CD4-positive, CD25-positive, alpha-beta regulatory T cell (primary cell): ENCODE results near the gene ARHGAP22. TPM values are rescaled to one million over a fixed set of nuclear protein-coding genes. Genes with fewer than 3 reads are reported as not detected.

ENCODE experiments used
- ATAC-seq, 2 donors: fragments of 150-1000 bp; cut with Tn5 transposase; one replicate each; pipeline ENCODE4 v1.10.0; 2021; ENCODE audit warnings: low read depth in 2 of 2, moderate number of reproducible peaks in 2 of 2, moderate library complexity in 1 of 2
- DNase-seq, 3 donors: peaks; one replicate each; pipeline versions ENCODE4 v3.0.0 to v3.0.0-alpha.2; 2012 to 2022; ENCODE audit warnings: mixed read lengths in 1 of 3
- H3K27ac ChIP-seq: one replicate; pipeline ENCODE4 v1.7.0; 2013; ENCODE audit warnings: mild to moderate bottlenecking, low read length; ENCODE audit not compliant: insufficient read depth, poor library complexity, severe bottlenecking
- H3K27me3 ChIP-seq: one replicate; pipeline ENCODE4 v1.7.0; 2013; ENCODE audit warnings: low read length; ENCODE audit not compliant: control insufficient read depth, insufficient read depth
- H3K36me3 ChIP-seq: one replicate; pipeline ENCODE4 v1.7.0; 2013; ENCODE audit warnings: mild to moderate bottlenecking, low read length, moderate library complexity; ENCODE audit not compliant: control insufficient read depth, insufficient read depth
- H3K4me1 ChIP-seq: 2 replicates; pipeline ENCODE4 v1.7.0; 2013; ENCODE audit warnings: mild to moderate bottlenecking, low read length; ENCODE audit not compliant: insufficient read depth, control insufficient read depth, poor library complexity, severe bottlenecking
- H3K4me3 ChIP-seq: one replicate; pipeline ENCODE4 v1.7.0; 2013; ENCODE audit warnings: low read depth, mild to moderate bottlenecking, low read length, moderate library complexity
- H3K9me3 ChIP-seq, 2 experiments: 1 replicate in 1 of 2; 2 replicates in 1 of 2; pipeline ENCODE4 v1.7.0; 2013; ENCODE audit warnings: low read length in 2 of 2, mild to moderate bottlenecking in 1 of 2, moderate library complexity in 1 of 2; ENCODE audit not compliant: control insufficient read depth in 2 of 2
- H3K27ac Mint-ChIP-seq, 3 donors: one replicate each; pipeline ENCODE4 v1.8.0; 2020 to 2022; ENCODE audit warnings: mild to moderate bottlenecking in 3 of 3, mixed read lengths in 3 of 3, moderate library complexity in 2 of 3
- H3K27me3 Mint-ChIP-seq: one replicate; pipeline ENCODE4 v1.8.0; 2022; ENCODE audit warnings: mild to moderate bottlenecking, mixed read lengths
- H3K36me3 Mint-ChIP-seq: one replicate; pipeline ENCODE4 v1.8.0; 2020; ENCODE audit warnings: mixed read lengths
- H3K4me1 Mint-ChIP-seq, 4 donors: one replicate each; pipeline ENCODE4 v1.8.0; 2020 to 2022; ENCODE audit warnings: mixed read lengths in 4 of 4, mild to moderate bottlenecking in 1 of 4
- H3K4me3 Mint-ChIP-seq, 4 donors: one replicate each; pipeline ENCODE4 v1.8.0; 2020 to 2022; ENCODE audit warnings: mild to moderate bottlenecking in 4 of 4, mixed read lengths in 4 of 4, moderate library complexity in 3 of 4
- H3K9me3 Mint-ChIP-seq, 7 donors: one replicate each; pipeline ENCODE4 v1.8.0; 2020 to 2022; ENCODE audit warnings: mixed read lengths in 7 of 7, mild to moderate bottlenecking in 3 of 7, moderate library complexity in 2 of 7
- polyA plus RNA-seq, 4 donors: library from polyadenylated mRNA; unstranded; fragments of 300-500 nt; fragmentation: Illumina TruSeq; gene quantifications; one replicate each; pipeline ENCODE4 v1.2.3, GENCODE V29; 2021
- total RNA-seq: library from RNA; stranded (reverse); gene quantifications from one replicate; pipeline ENCODE4 v1.2.3, GENCODE V29; 2022

Gene ARHGAP22
- total and polyA plus RNA-seq, 5 donors from 2014 or later = 0.42 TPM; not detected in 4

- peaks cover 4% of the 10 kb centered on the region for H3K27me3 Mint-ChIP-seq
- peaks cover 0 to 5% (median 0%) of the 10 kb centered on the region in 4 donors for H3K4me1 Mint-ChIP-seq
- H3K36me3 Mint-ChIP-seq = no peaks in the 10 kb centered on the region
- Histone ChIP-seq H3K27ac (no peak overlapping the region), H3K9me3 (no peaks in the 10 kb centered on the region), H3K4me3 (no peak overlapping the region), H3K36me3 (no peaks in the 10 kb centered on the region), H3K27me3 (no peaks in the 10 kb centered on the region), H3K4me1 (no peaks in the 10 kb centered on the region)
- H3K9me3 Mint-ChIP-seq = no peaks in the 10 kb centered on the region
- no peak overlapping the region for H3K4me3 Mint-ChIP-seq
- H3K27ac Mint-ChIP-seq = no peak overlapping the region
- DNase-seq = no peak
- no peak for ATAC-seq
These were observed 158.9 kb downstream of the ARHGAP22 start for GRCh38 chr10:48445932-48446331.

GRCh38 chr10:48444861-48445841 lies 159.7 kb downstream of the ARHGAP22 start:
- Mint-ChIP-seq H3K27ac (peak overlapping the region in 1 of 3 donors; percentile 9), H3K4me3 (no peak overlapping the region), H3K36me3 (no peaks in the 10 kb centered on the region), H3K27me3 (peaks cover 4% of the 10 kb centered on the region), H3K9me3 (no peaks in the 10 kb centered on the region), H3K4me1 (peaks cover 0 to 5% (median 0%) of the 10 kb centered on the region in 4 donors)
- no peak for ATAC-seq
- Histone ChIP-seq H3K9me3 (no peaks in the 10 kb centered on the region), H3K4me1 (no peaks in the 10 kb centered on the region), H3K27ac (no peak overlapping the region), H3K4me3 (no peak overlapping the region), H3K27me3 (no peaks in the 10 kb centered on the region), H3K36me3 (no peaks in the 10 kb centered on the region)
- DNase-seq = no peak

- no peak overlapping the region for H3K4me3 ChIP-seq
- no peaks in the 10 kb centered on the region for H3K36me3 ChIP-seq
- H3K27me3 ChIP-seq = no peaks in the 10 kb centered on the region
- no peak overlapping the region for H3K27ac Mint-ChIP-seq
- no peak overlapping the region for H3K4me3 Mint-ChIP-seq
- no peaks in the 10 kb centered on the region for H3K36me3 Mint-ChIP-seq
- peaks cover 0 to 5% (median 0%) of the 10 kb centered on the region in 4 donors for H3K4me1 Mint-ChIP-seq
- H3K9me3 ChIP-seq = no peaks in the 10 kb centered on the region
- no peak overlapping the region for H3K27ac ChIP-seq
- no peaks in the 10 kb centered on the region for H3K9me3 Mint-ChIP-seq
- ATAC-seq (no peak), DNase-seq (no peak)
- H3K4me1 ChIP-seq = no peaks in the 10 kb centered on the region
- peaks cover 4% of the 10 kb centered on the region for H3K27me3 Mint-ChIP-seq
These were observed 160.6 kb downstream of the ARHGAP22 start for GRCh38 chr10:48444266-48444665.

- H3K27me3 ChIP-seq = no peaks in the 10 kb centered on the region
- no peak overlapping the region for H3K4me3 Mint-ChIP-seq
- DNase-seq (no peak), ATAC-seq (no peak)
- no peak overlapping the region for H3K4me3 ChIP-seq
- H3K9me3 Mint-ChIP-seq = no peaks in the 10 kb centered on the region
- H3K27ac ChIP-seq = no peak overlapping the region
- peaks cover 4% of the 10 kb centered on the region for H3K27me3 Mint-ChIP-seq
- no peaks in the 10 kb centered on the region for H3K9me3 ChIP-seq
- no peak overlapping the region for H3K27ac Mint-ChIP-seq
- peaks cover 4% of the 10 kb centered on the region for H3K36me3 Mint-ChIP-seq
- no peaks in the 10 kb centered on the region for H3K4me1 ChIP-seq
- H3K4me1 Mint-ChIP-seq = peaks cover 0 to 5% (median 0%) of the 10 kb centered on the region in 4 donors
- H3K36me3 ChIP-seq = no peaks in the 10 kb centered on the region
These were observed 162.1 kb downstream of the ARHGAP22 start for GRCh38 chr10:48442809-48443177.

- DNase-seq (no peak), ATAC-seq (peak in 1 of 2 donors; percentile 15)
- H3K27me3 ChIP-seq = no peaks in the 10 kb centered on the region
- peaks cover 4% of the 10 kb centered on the region for H3K27me3 Mint-ChIP-seq
- peaks cover 4% of the 10 kb centered on the region for H3K36me3 Mint-ChIP-seq
- H3K4me3 Mint-ChIP-seq = no peak overlapping the region
- H3K9me3 Mint-ChIP-seq = no peaks in the 10 kb centered on the region
- H3K4me3 ChIP-seq = no peak overlapping the region
- H3K36me3 ChIP-seq = no peaks in the 10 kb centered on the region
- peaks cover 0 to 5% (median 0%) of the 10 kb centered on the region in 4 donors for H3K4me1 Mint-ChIP-seq
- H3K27ac Mint-ChIP-seq = no peak overlapping the region
- no peaks in the 10 kb centered on the region for H3K4me1 ChIP-seq
- no peak overlapping the region for H3K27ac ChIP-seq
- no peaks in the 10 kb centered on the region for H3K9me3 ChIP-seq
These were observed 162.6 kb downstream of the ARHGAP22 start for GRCh38 chr10:48442090-48442808.

GRCh38 chr10:48440771-48441170 lies 164.1 kb downstream of the ARHGAP22 start:
- ATAC-seq = no peak
- Mint-ChIP-seq H3K4me3 (no peak overlapping the region), H3K9me3 (no peaks in the 10 kb centered on the region), H3K36me3 (peaks cover 7% of the 10 kb centered on the region), H3K4me1 (peaks cover 0 to 5% (median 0%) of the 10 kb centered on the region in 4 donors), H3K27ac (no peak overlapping the region), H3K27me3 (peaks cover 4% of the 10 kb centered on the region)
- Histone ChIP-seq H3K36me3 (no peaks in the 10 kb centered on the region), H3K9me3 (no peaks in the 10 kb centered on the region), H3K27me3 (no peaks in the 10 kb centered on the region), H3K4me1 (no peaks in the 10 kb centered on the region), H3K27ac (no peak overlapping the region), H3K4me3 (no peak overlapping the region)
- DNase-seq = no peak

- Mint-ChIP-seq H3K4me3 (no peak overlapping the region), H3K27ac (no peak overlapping the region)
- no peak for ATAC-seq
These were observed 165.3 kb downstream of the ARHGAP22 start for GRCh38 chr10:48439581-48440041.

More at GRCh38 chr10:48439581-48440041, 165.3 kb downstream of the ARHGAP22 start:
- no peak for DNase-seq
- Histone ChIP-seq H3K27me3 (no peaks in the 10 kb centered on the region), H3K36me3 (peaks cover 7% of the 10 kb centered on the region), H3K9me3 (no peaks in the 10 kb centered on the region), H3K4me3 (no peak overlapping the region), H3K4me1 (no peaks in the 10 kb centered on the region), H3K27ac (no peak overlapping the region)
- H3K36me3 Mint-ChIP-seq = peaks cover 11% of the 10 kb centered on the region
- no peaks in the 10 kb centered on the region for H3K27me3 Mint-ChIP-seq
- H3K4me1 Mint-ChIP-seq = peaks cover 0 to 5% (median 0%) of the 10 kb centered on the region in 4 donors
- H3K9me3 Mint-ChIP-seq = no peaks in the 10 kb centered on the region
